ENCODE data around the gene CDH24.

The CDH24 gene

GRCh38 chr14:23043145-23043544 lies 14.2 kb downstream of the CDH24 start:
- no peak for DNase-seq

DNA sequence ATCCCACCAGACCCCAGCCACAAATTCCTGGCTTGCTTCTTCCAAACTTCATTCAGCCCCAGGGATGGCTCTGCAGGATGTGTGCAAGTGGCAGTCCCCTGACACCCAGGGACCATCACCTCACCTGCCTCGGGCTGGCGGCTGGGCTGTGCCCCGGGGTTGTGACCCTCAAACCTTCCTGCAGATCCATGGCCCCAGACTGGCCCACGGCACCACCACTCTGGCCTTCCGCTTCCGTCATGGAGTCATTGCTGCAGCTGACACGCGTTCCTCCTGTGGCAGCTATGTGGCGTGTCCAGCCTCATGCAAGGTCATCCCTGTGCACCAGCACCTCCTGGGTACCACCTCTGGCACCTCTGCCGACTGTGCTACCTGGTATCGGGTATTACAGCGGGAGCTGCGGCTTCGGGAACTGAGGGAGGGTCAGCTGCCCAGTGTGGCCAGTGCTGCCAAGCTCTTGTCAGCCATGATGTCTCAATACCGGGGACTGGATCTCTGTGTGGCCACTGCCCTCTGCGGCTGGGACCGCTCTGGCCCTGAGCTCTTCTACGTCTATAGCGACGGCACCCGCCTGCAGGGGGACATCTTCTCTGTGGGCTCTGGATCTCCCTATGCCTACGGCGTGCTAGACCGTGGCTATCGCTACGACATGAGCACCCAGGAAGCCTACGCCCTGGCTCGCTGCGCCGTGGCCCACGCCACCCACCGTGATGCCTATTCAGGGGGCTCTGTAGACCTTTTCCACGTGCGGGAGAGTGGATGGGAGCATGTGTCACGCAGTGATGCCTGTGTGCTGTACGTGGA lies 15.0 kb downstream of the CDH24 start, which contains the start of gene PSMB11:
PSMB11 (plus strand) TSS at position 51 of the 804 bp plus-strand sequence; CDS start at position 65, 14 bp downstream.
- no peak for DNase-seq

DNA sequence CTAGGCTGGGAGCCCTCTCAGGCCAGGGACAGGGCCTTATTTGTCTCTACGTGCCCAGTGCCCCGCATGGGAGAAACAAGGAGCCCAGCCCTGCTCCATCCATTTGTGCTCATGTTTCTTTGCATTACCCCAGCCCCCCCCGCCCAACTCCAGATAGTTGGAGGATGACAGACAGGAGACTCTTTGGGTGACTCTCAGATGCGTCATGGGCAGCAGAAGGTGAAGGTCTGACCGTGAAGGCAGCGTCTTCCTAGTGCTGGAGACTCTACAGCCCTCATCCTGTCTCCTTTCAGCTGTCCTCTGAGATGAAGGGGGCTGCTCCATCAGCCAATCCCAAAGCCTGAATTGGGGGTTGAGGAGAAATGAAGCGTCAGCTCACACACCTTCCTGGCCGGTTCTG lies 15.6 kb downstream of the CDH24 start:
- DNase-seq = no peak

DNA sequence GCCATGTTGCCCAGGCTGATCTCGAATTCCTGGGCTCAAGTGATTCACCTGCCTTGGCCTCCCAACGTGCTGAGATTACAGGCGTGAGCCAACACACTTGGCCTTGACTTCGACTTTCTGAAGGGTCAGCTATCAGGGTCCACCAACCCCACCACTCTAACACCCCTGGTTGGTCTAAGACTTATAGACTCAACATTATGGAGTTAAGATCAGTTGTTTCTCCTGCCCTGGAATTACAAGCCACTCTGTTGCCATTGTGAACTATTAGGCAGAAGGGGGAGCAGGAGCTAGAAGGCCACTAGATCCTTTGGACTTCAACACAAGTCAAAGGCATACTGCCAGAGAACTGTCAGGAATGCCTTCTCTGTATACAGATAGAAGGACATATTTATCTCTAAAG lies 17.2 kb downstream of the CDH24 start:
- no peak for DNase-seq

DNA sequence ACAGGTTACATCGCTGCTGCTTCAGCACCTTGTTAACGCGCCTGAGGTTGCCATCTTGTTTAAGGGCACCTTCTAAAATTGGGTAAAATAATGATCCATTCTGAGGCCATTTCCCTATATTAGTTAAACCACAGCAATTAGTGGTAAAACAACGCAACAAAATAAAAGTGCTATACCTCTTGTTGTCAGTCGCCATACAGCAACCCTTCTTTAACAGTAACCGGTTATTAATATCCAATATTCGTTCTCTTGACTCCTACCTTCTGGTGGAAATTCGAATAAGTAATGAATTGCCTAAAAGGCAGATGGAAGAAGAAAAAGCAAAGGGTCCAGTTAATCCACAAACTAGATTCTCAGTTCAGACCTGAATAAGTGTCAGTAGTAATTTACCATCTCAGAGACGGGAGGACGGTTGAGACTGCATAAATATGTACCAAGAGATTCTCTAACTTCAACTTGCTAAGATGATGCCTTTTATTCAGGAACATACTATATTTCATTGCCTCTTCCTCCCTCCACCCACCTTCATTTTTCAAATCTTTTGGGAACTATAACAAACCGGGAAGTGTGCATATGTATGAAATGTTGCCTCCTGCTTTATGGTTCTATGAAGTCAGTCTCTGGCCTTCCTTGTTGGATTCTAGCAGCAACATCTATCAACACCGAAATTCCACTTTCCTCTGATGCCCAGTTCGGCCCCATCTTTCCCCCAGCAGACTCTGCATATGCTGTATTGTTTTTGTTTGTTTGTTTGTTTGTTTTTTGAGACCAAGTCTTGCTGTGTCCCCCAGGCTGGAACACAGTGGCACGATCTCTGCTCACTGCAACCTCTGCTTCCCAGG lies 21.8 kb downstream of the CDH24 start:
- no peak for DNase-seq

DNA sequence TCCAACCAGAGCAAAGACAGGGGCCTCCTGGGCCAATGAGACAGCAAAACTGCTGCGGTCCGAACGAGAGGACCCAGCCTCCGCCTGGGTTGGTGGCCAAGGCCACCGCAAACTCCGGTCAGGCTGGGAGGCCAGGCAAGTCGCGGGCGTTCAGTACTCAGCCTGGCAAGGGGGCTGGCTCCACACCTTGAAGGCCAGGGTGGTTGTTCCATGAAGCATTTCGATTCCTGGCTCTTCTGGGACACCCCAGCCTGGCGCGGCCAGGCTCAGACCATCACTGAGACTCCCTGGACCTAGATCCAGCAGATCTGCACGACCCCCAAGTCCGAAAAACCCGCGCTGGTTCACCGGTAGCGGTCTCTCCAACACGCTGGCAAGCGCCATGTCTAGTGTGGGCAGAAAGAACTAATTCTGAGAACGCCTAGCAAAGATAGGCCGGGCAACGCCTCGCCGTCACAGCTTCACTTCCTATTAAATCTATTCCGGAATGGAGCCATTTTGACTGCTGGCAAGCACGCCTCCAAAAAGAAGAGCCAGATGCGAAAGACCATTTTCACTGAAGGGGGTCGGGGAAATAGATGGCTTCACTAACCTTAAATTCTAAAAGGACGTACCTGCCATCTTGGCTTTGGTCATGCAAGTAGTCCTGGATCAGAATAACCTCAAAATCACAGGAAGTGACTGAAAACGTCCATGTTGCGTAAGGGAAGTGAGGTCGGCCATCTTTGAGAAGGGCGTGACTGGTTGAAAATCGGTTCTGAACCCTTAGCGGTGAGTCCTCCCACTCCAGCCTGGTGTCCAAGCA lies 22.6 kb downstream of the CDH24 start, which contains the start of gene PSMB5:
PSMB5 (minus strand) TSS at position 403 of the 805 bp plus-strand sequence; CDS start at position 384, 19 bp downstream.
- peak; percentile 83 to 88 for DNase-seq

GRCh38 chr14:23033801-23034497 lies 23.4 kb downstream of the CDH24 start:
- DNase-seq = no peak

DNA sequence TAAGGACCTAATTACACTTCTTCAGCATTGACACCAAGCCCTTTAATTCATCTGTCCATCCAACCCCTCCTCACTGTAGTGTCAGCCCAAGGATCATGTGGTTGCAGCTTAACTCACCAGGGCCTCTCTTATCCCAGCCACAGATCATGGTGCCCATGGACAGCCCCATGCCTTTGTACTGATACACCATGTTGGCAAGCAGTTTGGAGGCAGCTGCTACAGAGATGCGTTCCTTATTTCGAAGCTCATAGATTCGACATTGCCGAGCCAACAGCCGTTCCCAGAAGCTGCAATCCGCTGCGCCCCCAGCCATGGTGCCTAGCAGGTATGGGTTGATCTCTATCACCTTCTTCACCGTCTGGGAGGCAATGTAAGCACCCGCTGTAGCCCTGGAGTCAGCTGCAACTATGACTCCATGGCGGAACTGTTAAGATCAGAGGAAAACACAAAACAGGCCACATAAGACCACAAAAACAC lies 24.0 kb downstream of the CDH24 start:
- DNase-seq = no peak

DNA sequence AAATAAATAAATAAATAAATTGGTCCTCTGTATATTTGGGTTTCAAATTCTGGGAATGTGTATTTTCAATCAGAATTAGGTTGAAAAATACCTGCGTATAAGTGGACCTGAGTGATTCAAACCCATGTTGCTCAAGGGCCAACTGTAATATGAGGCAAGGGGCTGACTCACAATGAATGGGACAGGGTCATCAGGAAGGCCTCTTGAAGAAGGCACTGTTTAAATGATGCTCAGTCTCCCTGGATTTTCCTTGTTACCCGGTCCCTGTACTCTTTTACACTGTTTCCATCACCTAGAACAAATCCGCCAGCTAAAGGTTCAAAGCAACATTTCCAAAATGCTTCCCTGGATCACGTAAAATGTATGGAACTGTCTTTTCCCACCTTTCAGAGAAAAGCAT lies 26.4 kb downstream of the CDH24 start:
- no peak for DNase-seq

- no peak for DNase-seq
Observed at GRCh38 chr14:23028799-23029198, 28.5 kb downstream of the CDH24 start.

DNA sequence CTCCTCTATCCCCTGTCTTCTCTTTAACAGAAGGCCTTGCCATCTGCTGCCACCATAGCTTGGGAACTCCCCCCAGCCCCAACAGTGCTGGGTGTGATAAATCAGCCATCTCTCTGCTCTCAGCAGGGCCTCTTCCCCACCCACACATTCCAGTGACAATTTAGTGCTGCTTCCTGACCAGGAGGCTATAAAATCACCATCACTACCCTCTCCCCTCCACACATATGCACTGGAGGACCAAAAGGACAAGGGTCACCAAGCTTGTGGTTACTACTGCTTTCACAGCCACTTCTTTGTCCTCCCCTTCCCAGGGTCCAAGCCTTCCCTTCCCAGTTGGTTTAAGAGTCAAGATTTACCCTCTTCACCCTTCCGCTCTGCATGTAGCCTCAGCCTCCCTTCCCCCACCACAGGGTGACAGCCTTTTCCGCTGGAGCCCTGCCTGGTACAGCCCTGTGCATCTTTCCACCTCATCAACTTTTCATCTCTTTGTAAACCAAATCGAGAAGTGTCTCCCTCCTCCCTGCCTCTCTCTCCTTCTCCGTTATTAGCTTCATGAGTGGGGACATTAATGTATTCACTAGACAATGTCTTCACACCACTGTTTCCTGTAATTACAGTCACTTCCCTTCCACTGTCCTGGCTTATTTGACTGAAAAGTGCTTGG lies 32.0 kb downstream of the CDH24 start:
- DNase-seq = peak in 1 of 2 donors; percentile 37

DNA sequence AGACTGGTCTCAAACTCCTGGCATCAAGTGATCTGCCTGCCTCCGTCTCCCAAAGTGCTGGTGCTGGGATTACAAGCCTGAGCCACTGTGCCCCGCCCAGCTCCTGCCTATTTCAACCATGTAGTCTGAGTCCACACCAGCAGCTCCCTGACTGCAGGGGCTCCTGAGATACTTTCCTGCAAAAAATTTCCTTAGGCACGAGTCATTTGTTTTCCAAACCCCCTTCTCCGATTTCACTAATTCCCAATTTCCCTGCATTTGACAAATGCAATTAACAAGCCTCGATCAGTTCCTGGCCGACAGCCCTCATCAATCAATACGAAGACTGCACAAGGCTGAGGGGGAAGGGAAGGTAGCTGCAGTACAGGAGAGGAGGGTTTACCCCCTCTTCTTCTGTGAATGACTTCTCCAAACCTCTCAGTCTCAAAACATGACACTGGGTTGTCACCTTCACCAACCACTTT lies 32.7 kb downstream of the CDH24 start:
- no peak for DNase-seq

DNA sequence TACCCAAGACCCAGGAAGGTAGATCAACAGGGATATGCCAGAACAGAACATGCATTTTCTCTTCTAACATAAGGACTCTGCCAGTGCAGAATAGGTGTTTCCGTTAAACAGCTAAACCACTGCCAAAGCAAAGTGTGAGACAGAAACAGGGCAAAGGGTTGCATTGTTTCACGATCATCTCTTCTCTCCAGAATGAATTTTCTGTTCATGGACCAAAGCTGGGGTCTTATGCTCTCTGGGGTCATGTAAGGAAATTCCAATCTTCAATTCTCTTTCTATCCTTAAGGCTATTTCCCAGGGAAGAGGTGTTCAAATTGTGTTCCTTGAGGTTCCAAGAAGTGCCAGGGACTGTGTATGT lies 33.5 kb downstream of the CDH24 start:
- DNase-seq = no peak

DNA sequence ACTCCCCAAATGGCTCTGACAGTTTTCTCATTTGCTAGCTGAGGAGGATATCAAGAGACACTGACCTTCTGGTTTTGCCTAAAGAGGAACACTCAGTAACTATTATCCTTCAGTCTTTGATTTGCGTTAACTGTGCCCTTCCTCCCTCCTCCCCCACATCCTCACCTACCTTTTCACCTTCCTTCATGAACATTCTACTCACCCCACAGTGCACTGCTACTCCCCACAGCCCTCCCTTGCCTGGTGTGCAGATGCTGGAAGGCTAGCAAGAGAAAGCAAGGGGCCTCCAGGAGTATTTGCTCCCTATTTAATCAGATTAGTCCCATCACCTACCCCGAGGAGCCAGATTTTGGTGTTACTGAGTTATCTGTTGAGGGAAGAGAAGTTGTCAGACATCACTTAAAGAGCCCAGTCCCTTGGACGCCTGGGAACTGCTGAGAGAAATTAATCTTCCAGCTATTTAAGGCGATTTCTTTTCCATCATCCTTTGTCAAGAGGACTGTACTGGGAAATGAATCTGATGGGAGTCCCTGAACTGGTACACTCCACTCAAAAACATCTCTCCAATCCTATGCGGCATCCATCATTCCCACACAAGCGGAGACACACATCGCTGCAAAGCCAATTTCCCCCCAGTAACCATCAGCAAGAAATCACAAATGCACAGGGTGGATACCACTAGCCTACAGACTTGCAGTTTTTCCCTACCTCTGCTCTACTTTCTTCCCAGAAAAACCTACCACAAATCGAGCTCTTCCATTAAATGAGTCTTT lies 34.1 kb downstream of the CDH24 start:
- DNase-seq = no peak

DNA sequence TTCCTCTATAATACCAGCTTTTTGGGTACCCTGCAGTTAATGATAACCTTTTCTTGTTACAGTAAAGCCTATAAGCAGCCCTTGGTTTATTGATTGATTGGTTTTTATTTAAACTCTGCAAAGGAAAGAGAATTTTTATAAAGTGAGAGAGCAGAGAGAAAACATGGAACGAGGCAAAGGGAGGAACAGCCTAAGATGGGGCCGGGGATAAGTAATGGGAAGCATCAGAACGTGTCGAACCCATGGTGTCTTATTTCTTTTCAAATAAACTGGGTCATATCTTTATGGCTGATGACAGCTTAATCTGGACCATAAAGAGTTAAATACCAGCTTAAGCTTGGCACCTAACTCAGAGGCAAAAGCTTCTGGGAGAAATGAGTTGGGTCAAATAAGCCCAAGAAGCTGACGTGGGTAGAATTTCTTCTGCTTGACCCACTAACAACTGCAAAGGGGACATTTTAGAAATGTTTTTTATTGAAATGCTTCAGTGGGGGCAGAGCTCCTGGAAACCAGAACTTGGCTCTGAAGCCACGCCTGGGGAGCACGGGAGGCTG lies 35.4 kb downstream of the CDH24 start:
- no peak for DNase-seq

- DNase-seq = no peak
Observed at GRCh38 chr14:23021434-23021833, 35.9 kb downstream of the CDH24 start.

DNA sequence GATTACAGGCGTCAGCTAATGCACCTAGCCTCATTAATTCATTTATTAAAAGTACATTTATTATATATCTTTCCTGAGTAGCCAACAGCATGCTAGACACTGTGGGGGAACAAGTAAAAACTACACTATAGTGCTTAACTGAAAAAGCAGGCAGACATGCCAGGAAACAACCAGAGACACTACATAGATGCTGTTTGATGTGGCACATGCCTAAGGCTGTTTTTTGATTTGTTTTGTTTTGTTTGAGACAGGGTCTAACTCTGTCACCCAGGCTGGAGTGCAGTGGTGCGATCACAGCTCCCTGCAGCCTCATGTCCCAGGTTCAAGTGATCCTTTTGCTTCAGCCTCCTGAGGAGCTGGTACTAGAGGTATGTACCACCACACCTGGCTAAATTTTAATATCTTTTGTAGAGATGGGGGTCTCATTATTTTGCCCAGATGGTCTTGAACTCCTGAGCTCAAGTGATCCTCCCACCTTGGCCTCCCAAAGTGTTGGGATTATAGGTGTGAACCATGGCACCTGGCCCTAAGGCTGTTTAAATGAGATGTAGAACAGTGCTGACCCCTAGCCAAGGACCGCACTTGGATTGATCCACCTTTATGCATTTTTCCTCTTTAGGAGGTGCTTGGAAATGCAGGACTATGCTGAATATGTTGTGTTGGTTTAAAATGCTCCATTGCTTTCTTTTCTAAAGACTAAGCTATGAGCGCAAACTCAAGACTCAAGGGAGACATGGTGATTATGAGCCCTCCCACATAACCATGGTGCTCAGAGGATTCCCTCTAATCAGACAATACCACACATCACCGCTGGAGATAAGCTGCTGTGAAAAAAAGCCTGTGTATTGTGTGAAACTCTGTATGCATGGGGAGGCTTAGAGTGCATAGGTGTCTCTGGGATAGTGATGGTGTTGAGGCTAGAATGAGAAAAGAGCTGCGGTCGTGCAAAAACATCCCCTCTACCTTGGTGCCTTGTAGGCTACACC lies 36.9 kb downstream of the CDH24 start:
- no peak for DNase-seq

DNA sequence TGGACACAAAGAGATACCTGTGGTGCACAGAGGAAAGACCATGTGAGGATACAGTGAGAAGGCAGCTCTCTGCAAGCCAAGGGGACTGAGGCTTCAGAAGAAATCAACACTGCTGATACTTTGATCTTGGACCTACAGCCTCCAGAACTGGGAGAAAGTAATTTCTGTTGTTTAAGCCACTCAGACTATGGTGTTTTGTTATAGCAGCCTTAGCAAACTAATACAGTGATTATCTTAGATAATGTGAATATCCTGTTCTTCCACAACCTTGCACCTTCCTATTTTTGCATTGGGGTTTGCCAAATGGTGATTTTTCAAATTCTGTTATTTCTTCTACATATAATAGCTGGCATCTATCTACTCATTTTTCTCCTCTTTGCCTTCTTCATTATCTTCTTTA lies 39.2 kb downstream of the CDH24 start:
- no peak for DNase-seq

DNA sequence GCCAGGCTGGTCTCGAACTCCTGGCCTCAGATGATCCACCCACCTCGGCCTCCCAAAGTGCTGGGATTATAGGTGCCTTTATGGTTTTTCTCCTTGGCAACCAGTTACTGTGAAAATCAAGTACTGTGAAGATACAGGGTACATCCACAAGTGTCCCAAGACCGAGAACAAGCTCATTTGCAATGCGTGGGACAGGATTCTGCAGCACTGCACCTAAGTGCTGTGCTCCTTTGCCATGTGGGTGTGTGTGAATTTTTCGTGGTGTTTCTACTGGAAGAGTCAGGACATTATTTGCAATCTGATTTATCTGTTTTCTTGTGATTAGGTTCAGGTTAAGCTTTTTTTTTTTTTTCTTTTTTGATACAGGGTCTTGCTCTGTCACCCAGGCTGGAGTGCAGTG lies 40.2 kb downstream of the CDH24 start:
- no peak for DNase-seq

Measured in stimulated activated CD4-positive, alpha-beta T cell treated with anti-CD3 and anti-CD28 coated beads, Interleukin-2, amount 100 ng/mL, for 24 hours (primary cell).